RWPE1 (cell line): ENCODE data around the gene DNAH11.
"Not testable (repeated sequence)": the region's sequence is repeated elsewhere in the genome, so short reads cannot be mapped to it uniquely, and the experiment has no call there.

Source experiments
- CTCF ChIA-PET: fragments of 350-600 bp; sonication (Branson Sonifier 250); formaldehyde crosslinking; extraction: SDS; loops from one replicate; lab custom pipeline; 2021; lab: Yijun Ruan, JAX
- POLR2A ChIA-PET: fragments of 400-600 bp; formaldehyde crosslinking; extraction: SDS; loops from one replicate; lab custom pipeline; 2020; ENCODE audit warnings: antibody characterized with exemption; ENCODE audit not compliant: low non-redundant PET; lab: Yijun Ruan, JAX
- DNase-seq: peaks from one replicate; pipeline ENCODE4 v3.0.0; 2012; ENCODE audit warnings: low spot score
- H3K27ac ChIP-seq: fragments of 450-650 bp; 2 replicates; pipeline ENCODE4 v1.5.1; 2017
- TF ChIP-seq, protein P1 (sequence below): fragments of 450-650 bp; conservative IDR thresholded peaks from 2 replicates; pipeline ENCODE4 v1.5.1; 2017; ENCODE audit warnings: low read depth, mild to moderate bottlenecking

DNAH11 gene

DNA sequence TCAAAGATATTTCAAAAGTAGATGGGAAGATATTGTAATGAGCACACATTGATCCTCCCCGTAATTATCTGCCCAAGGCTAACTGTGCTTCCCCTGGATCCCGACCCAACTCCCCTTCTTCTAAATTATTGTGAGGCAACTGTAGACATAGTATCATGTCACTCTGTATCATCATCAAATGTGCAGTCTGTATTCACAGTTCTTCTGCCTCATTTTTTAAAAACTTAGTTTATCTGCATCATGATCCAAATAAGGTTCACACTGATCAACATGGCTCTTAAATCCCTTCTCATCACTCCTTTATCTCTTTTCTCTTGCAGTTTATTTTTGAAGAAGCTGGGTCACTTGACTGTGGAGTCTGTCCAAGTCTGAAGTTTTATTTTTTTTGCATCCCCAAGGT lies 375.4 kb downstream of the DNAH11 start:
- POLR2A ChIA-PET, result no interaction called here
- no peak for DNase-seq
- TF ChIP-seq, protein P1, sequence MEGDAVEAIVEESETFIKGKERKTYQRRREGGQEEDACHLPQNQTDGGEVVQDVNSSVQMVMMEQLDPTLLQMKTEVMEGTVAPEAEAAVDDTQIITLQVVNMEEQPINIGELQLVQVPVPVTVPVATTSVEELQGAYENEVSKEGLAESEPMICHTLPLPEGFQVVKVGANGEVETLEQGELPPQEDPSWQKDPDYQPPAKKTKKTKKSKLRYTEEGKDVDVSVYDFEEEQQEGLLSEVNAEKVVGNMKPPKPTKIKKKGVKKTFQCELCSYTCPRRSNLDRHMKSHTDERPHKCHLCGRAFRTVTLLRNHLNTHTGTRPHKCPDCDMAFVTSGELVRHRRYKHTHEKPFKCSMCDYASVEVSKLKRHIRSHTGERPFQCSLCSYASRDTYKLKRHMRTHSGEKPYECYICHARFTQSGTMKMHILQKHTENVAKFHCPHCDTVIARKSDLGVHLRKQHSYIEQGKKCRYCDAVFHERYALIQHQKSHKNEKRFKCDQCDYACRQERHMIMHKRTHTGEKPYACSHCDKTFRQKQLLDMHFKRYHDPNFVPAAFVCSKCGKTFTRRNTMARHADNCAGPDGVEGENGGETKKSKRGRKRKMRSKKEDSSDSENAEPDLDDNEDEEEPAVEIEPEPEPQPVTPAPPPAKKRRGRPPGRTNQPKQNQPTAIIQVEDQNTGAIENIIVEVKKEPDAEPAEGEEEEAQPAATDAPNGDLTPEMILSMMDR, result no peak
- CTCF ChIA-PET, result no interaction called here
- no peak overlapping the region for H3K27ac ChIP-seq

DNA sequence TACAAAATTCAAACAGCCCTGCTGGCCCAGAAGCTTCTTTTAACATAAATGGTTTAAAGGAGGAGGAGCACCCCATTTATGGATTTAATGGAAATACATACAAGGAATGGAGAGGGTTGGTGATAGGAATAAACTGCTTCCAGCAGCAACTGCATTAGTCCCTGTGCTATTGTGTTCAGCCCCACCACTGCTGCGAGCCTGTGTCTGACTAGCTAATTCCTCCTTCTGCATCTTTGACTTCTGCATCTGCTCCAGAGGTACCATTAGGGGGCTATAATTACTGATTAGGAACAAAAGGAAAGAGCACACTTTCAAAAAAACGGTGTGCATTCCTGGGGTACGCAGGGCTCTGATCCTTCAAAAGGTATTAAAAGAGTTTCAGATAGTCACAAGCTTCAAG lies 378.1 kb downstream of the DNAH11 start:
- no peak for DNase-seq
- CTCF ChIA-PET, result no interaction called here
- H3K27ac ChIP-seq, result no peak overlapping the region
- TF ChIP-seq, protein P1, result no peak
- POLR2A ChIA-PET, result no interaction called here

DNA sequence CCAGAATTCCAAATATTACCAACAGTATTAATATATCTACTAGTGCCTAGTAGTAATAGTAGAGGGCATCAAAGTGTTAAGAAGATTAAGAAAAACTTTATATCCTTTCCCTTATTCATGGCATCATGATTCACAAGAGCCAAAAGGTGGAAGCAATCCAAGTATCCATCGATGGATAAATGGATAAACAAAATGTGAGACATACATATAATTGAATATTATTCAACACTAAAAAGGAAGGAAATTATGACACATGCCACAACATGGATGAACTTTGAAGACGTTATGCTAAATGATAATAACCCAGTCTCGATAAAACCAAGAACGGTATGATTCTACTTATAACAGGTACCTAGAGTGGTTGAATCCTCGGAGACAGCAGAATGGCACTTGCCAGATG lies 379.8 kb downstream of the DNAH11 start:
- no peak for DNase-seq
- TF ChIP-seq, protein P1, result no peak
- H3K27ac ChIP-seq, result no peak overlapping the region
- POLR2A ChIA-PET, result interaction anchor here (0.5 kb wide), 1 partner anchor 1548 kb away, joined by 5 read pairs; no protein-coding TSS in a partner anchor
- CTCF ChIA-PET, result no interaction called here

DNA sequence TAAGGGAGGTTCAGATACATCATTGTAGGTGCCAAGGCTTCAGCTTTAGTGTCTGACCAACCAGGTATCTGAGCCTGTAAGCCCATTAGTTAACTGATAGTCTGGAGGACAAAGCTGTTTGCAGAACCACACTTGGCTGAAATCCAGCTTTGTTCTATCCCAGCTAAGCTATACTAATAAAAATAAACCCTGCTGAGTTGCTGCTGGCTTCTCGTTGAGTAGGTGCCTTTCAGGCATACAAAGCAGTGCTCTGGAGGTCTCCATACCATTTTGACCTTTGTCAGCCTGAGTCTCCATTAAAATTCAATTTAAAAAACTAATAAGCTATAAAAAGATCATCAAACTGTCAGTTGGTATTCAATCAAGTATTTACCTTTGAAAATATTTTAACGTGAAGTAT lies 380.8 kb downstream of the DNAH11 start:
- CTCF ChIA-PET, result interaction anchor here (0.7 kb wide), 1 partner anchor 15 kb away, joined by 3 read pairs; no protein-coding TSS in a partner anchor
- TF ChIP-seq, protein P1, result no peak
- DNase-seq, result no peak
- POLR2A ChIA-PET, result no interaction called here
- H3K27ac ChIP-seq, result no peak overlapping the region

DNA sequence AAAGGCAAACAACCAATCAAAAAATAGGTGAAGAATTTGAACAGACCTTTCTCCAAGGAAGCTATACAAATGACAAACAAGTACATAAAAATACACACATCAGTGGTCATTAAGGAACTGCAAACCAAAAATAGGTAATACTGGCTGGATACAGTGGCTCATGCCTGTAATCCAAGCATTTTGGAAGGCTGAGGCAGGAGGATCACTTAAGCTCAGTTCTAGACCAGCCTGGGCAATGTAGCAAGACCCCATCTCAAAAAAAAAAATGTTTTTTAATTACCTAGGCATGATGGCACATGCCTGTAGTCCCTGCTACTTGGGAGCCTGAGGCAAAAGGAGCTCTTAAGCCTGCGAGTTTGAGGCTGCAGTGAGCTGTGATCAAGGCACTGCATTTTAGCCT lies 383.6 kb downstream of the DNAH11 start:
- ChIA-PET POLR2A (no interaction called here), CTCF (interaction anchor here (0.8 kb wide), 1 partner anchor 157 kb away, joined by 7 read pairs; no protein-coding TSS in a partner anchor)
- TF ChIP-seq, protein P1, result no peak
- no peak overlapping the region for H3K27ac ChIP-seq
- no peak for DNase-seq

DNA sequence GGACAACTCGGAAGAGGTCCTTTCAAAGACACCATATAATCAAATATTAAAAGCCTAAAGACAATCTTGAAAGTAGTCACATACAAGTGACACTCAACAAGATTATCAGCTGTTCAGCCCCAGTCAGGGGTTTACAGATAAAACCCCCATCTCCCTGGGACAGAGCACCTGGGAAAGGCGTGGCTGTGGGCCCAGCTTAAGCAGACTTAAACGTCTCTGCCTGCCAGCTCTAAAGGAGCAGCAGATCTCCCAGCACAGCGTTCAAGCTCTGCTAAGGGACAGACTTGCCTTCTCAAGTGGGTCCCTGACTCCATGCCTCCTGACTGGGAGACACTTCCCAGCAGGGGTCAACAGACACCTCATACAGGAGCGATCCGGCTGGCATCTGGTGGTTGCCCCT lies 384.9 kb downstream of the DNAH11 start:
- ChIA-PET CTCF (no interaction called here), POLR2A (no interaction called here)
- no peak for DNase-seq
- TF ChIP-seq, protein P1, result no peak
- H3K27ac ChIP-seq, result no peak overlapping the region

DNA sequence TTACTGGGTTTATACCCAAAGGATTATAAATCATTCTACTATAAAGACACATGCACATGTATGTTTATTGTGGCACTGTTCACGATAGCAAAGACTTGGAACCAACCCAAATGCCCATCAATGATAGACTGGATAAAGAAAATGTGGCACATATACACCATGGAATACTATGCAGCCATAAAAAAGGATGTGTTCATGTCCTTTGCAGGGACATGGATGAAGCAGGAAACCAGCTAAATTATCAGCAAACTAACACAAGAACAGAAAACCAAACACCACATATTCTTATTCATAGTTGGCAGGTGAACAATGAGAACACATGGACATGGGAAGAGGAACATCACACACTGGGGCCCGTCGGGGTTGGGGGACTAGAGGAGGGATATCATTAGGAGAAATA lies 390.5 kb downstream of the DNAH11 start:
- DNase-seq, POLR2A ChIA-PET, H3K27ac ChIP-seq, CTCF ChIA-PET: not testable (repeated sequence)
